HG03460 (cell line): Measurements from ENCODE around the gene ZAR1.
A peak's percentile ranks its signal among the peaks of the same experiment; 100 is the strongest.

Experiments used
- ATAC-seq: cut with Tn5 transposase; IDR thresholded peaks from one replicate; pipeline ENCODE4 v1.9.1; 2021; ENCODE audit not compliant: unreplicated experiment

ZAR1 gene

GRCh38 chr4:48489683-48490011 is 405 bp upstream of the ZAR1 start:
- no peak for ATAC-seq

- no peak for ATAC-seq
Measured at GRCh38 chr4:48490680-48491513, 845 bp downstream of the ZAR1 start.

DNA sequence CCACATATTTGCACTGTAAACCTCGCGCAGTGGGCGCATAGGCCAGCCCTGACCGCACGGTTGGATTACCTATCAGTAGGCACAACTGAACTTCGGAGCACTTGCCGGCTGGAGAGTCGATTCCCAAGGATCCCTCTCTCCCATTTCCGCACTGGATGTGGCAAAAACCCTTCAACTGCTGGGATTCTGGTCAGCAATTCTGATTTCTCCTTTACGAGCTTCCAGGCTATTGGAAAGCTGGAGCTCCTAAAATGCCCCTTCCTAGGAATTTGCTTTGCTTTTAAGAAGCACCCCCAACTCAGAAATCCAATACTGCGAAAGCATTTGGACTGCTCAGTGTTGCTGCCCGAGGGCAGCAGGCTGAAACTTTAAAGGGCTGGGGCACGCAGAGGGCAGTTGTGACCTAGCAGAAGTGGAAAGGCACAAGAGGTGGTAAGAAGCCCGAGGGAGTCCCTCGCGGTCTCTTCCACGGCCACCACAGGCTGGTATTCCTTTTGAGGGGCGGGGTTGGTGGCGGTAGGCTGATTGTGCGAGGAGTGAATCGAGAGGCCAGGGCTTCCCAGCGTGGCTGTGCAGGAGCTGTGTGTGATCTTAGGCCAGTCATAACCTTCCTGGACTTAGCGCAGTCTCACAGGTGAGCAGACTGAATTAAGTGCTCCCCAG is 1.6 kb downstream of the ZAR1 start:
- no peak for ATAC-seq

DNA sequence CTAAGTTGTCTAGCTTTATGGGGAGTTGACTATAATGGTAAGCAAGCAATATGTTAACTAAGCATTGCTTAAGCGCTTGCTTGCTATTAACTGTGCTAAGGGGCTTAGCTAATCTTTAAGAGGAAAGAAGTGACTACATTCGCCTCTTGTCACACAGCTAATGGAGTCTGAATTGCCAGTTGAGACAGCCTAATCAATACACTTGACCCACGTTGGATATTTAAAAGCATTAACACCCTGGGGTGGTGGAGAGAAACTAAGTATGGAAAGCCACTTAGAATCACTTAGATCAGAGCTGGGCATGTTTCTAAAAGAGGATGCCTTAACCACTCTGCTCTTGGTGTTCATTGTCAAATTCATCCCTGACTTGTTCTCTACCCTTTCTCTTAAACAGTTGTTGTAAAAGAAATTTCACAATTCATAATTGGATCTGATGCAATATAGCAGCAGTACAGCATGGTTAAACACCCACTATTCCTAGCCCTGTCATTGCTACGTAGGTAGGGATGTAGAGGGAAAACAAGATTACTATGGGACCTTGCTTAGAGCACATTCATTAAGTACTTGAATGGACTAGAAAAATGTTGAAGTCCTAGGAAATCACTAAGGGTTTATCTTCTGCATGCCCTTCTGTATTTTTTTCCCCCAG is 3.5 kb downstream of the ZAR1 start:
- no peak for ATAC-seq

- ATAC-seq: no peak
Measured at GRCh38 chr4:48495941-48496340, 5.9 kb downstream of the ZAR1 start.

DNA sequence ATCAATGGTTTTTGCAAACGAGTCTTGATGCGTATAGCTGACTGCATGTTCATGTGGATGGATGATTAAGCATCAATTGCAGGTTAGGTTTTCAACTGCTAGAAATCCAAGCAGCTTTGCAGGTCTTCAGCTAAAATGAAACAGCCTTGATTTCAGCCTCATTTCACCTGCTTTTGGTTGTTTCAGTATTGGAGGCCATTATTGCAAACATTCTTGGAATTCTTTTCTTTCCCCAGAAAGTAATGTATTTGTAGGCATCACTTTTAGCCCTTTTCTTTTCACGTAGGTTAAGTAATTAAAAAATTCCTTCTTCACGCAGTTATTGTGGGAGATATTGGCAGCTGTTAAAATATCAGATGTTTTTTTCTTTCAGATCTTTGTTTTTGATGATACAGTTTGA is 8.8 kb downstream of the ZAR1 start:
- ATAC-seq: no peak

- ATAC-seq: peak; percentile 69
Measured at GRCh38 chr4:48499551-48500066, 9.6 kb downstream of the ZAR1 start.

- ATAC-seq: no peak
Measured at GRCh38 chr4:48503233-48504025, 13.4 kb downstream of the ZAR1 start.

DNA sequence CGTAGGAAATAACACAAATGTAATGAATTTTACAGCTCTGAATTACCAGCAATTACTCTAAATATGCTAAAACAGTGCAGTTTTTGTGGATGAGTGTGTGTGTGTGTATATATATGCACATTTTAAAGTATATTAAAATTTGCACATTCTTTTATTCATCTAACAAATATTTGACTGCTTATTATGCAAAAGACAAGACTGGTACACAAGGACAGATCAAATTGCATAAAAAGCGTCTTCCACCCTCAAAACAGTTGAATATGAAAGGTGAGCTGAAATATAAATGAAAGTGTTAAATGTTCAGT is 13.9 kb downstream of the ZAR1 start:
- no peak for ATAC-seq

DNA sequence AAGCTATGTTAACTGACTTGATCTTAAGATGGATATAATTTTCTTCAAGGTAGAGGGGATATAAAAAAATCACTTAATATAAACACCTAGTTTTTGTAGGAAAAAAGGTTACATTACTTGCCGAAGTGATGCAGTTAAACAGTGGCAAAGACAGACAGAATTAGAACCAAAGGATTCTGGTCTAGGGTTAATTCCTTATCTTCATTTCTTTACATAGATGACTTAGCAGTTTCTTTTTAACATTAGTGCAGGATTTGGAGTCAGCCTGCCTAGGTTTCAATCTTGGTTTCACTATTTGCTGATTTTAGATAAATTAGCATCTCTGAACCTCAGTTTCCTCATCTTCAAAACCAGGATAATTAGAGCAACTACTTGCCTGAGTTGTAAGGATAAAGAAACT is 14.3 kb downstream of the ZAR1 start:
- ATAC-seq: no peak

DNA sequence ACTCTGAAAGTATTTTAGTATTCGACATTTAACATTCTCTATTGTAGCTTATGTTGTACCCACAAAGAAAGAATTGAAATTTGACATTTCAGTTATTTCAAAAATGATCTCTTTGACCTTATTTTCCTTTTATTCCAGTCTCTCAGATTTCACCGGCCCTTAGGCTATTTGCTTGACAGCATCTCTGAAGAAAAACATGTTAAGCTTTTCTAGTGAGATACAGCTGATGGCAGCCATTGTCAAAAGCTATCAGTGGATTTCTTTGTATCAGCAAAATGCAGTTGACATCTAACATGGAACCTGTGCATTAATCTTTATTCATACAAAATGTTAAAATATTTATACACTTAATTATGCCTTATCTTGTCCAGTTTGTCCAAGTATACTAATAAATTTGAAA is 16.7 kb downstream of the ZAR1 start:
- no peak for ATAC-seq

GRCh38 chr4:48509543-48509942 is 19.5 kb downstream of the ZAR1 start:
- ATAC-seq: no peak

GRCh38 chr4:48518143-48518542 is 28.1 kb downstream of the ZAR1 start:
- no peak for ATAC-seq

DNA sequence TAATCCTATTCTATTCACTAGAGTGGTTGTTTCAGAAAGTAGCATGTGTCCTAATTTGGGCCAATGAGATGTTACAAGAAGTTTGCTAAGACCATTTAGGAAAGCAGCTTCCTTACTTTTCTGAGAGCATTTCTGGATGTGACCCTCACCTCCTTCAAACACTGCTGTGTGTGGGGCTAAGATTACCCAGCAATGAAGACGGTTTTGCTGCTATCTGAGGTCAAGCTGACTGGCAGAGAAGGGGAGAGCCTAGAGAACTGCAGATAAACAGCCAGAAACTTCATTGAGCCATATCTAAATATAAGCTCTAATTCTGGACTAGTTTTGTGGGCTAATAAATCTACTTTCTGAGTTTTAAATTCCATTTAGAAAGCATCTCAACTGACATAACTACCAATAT is 36.4 kb downstream of the ZAR1 start:
- ATAC-seq: no peak

DNA sequence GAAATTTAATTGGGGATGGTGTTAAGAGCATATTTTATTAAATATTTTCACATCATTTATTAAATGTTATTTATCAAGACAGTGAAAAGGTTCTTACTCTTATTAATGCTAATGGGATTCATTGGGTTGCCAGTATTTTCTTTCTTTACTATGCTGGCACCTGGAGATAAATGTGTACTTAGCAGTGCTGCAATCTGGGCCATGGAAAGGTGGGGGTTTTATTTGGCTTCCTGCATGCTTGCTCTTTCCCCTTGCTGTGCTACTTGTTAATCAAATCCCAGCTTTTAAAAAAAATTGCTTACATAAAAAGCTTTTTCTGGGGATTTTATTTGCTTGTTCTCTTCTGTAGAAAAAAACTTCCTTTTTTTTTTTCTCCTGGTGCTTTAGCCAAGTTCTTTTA is 48.3 kb downstream of the ZAR1 start:
- no peak for ATAC-seq

GRCh38 chr4:48539597-48539996 is 49.5 kb downstream of the ZAR1 start:
- no peak for ATAC-seq

GRCh38 chr4:48542888-48543287 is 52.8 kb downstream of the ZAR1 start:
- no peak for ATAC-seq

DNA sequence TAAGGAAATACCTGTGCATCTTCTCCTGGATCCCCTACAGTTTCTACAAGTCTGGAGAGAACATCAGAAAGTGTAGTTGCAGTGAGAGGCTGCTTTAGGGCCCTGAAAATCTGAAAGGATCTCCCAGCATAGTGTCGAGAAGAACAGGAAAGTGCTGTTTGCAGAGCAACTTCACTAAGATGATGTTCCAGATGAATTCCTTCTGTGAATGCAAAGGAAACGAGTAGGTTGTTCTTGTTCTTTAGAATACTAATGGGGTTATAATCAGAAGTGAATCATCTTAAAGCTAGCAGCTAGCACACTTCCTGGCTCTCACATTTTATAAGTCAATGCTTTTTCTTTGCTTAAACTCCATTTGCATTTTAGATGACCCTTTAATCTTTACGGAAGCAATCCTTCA is 53.7 kb downstream of the ZAR1 start:
- no peak for ATAC-seq
